Brain microvascular endothelial cell (primary cell): ENCODE data around the gene PDCD1.

Source experiments
- DNase-seq: peaks from one replicate; pipeline ENCODE4 v3.0.0-alpha.2; 2020
- H3K27ac ChIP-seq: fragments of 250-450 bp; sonication (Bioruptor Pico); 2 replicates; pipeline ENCODE4 v1.5.1; 2020; ENCODE audit warnings: mild to moderate bottlenecking, moderate library complexity
- H3K27me3 ChIP-seq: fragments of 250-450 bp; sonication (Bioruptor Pico); replicated peaks from 2 replicates; pipeline ENCODE4 v1.5.1; 2020; ENCODE audit warnings: mild to moderate bottlenecking
- H3K36me3 ChIP-seq: fragments of 250-450 bp; sonication (Bioruptor Pico); replicated peaks from 2 replicates; pipeline ENCODE4 v1.5.1; 2020; ENCODE audit warnings: mild to moderate bottlenecking
- H3K4me3 ChIP-seq: 2 replicates; pipeline ENCODE4 v1.5.1; 2011; ENCODE audit warnings: low read depth, mild to moderate bottlenecking, control low read depth, low read length, moderate library complexity
- CTCF ChIP-seq: IDR thresholded peaks from 2 replicates; pipeline ENCODE4 v1.5.1; 2011; ENCODE audit warnings: low read depth, mild to moderate bottlenecking, moderate library complexity, low read length, control low read depth, inconsistent platforms; ENCODE audit errors: missing control alignments
- in situ Hi-C: cut with HindIII; loops from 2 replicates; pipeline ENCODE4 v1.10.0; 2017; ENCODE audit warnings: low sequenced_read_pairs, low pct_ligation_motif_present

Gene PDCD1

GRCh38 chr2:241860184-241861078 is 1.7 kb upstream of the PDCD1 start:
- Histone ChIP-seq H3K27me3 (no peaks in the 10 kb centered on the region), H3K36me3 (no peaks in the 10 kb centered on the region), H3K4me3 (no peak overlapping the region), H3K27ac (no peak overlapping the region)
- in situ Hi-C loops: no loop called here
- peak; percentile 20 for TF ChIP-seq CTCF
- no peak for DNase-seq

- peak; percentile 48 for TF ChIP-seq CTCF
- Histone ChIP-seq H3K27ac (no peak overlapping the region), H3K36me3 (no peaks in the 10 kb centered on the region), H3K4me3 (peak overlapping the region; percentile 5), H3K27me3 (no peaks in the 10 kb centered on the region)
- in situ Hi-C loops: no loop called here
- DNase-seq: no peak
These were observed 916 bp upstream of the PDCD1 start for GRCh38 chr2:241859436-241860183.

GRCh38 chr2:241859017-241859435 is 332 bp upstream of the PDCD1 start:
- DNase-seq: no peak
- no peaks in the 10 kb centered on the region for H3K27me3 ChIP-seq
- in situ Hi-C loops: no loop called here
- H3K4me3 ChIP-seq: no peak overlapping the region
- no peak overlapping the region for H3K27ac ChIP-seq
- H3K36me3 ChIP-seq: no peaks in the 10 kb centered on the region
- no peak for TF ChIP-seq CTCF

- DNase-seq: no peak
- H3K27me3 ChIP-seq: no peaks in the 10 kb centered on the region
- no peak overlapping the region for H3K4me3 ChIP-seq
- no peak overlapping the region for H3K27ac ChIP-seq
- in situ Hi-C loops: no loop called here
- no peaks in the 10 kb centered on the region for H3K36me3 ChIP-seq
- TF ChIP-seq CTCF: no peak
These were observed 1.0 kb downstream of the PDCD1 start for GRCh38 chr2:241857572-241858121.

DNA sequence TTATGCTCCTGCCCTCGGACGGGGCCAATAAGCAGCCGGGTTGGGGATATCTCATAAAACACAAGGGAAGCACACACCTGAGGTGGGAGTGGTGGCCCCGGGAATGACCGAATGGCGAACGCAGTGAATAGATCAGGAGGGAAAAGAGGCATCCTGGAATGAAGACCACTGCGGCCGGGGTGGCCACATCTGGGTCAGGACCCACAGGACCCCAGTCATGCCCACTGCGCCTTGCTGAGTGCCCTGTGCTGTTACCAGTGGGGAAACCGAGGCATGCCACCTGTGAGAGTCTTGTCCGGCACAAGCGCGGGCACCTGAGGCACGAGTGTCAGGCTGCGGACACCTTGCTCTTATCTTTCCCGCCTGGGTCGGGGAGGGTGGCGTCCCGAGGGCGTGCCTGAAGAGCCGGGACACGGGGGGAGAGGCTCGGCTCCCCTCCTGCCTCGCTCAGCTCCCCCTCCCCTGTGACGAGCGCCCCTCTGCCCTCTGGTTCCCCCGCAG is 1.6 kb downstream of the PDCD1 start:
- Histone ChIP-seq H3K4me3 (no peak overlapping the region), H3K36me3 (no peaks in the 10 kb centered on the region), H3K27me3 (no peaks in the 10 kb centered on the region), H3K27ac (no peak overlapping the region)
- in situ Hi-C loops: no loop called here
- DNase-seq: no peak
- TF ChIP-seq CTCF: no peak
